ENCODE results near the gene CAMSAP1.
"Not testable (repeated sequence)": the region's sequence is repeated elsewhere in the genome, so short reads cannot be mapped to it uniquely, and the experiment has no call there.

CAMSAP1 gene

DNA sequence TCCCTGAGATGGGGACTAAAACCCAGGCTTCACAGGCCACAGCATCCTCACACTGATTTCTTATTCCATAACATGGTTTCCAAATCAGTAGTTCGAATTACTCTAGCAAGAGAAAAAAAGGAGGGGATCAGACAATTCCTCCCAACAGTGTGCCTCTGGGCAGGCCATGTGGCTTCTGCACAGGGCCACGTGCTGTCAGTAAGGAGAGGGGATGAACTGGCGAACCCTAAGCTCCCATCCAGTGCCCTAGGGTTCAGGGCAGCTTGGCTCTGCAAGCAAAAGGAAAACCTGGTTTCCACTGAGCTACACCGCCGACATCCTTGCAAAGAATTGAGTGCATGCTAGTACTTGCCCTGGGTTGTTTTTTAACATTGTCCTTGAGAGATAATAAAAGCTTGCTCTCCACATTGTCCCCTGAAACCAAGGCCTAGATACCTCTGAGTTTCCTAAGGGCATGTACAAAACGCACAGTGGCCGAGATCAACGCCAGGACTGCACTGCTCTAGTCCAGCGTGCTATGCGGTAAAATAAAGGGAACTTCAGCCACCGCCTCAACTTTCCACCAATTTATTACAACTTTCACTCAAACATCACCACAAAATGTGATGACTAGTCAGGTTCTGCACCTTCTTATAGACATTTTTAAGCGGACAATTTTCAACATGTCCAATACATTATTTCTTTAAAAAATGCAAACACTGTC, 4.5 kb downstream of the CAMSAP1 start:
- TF ChIP-seq ZNF274 (IDR thresholded peaks at IDR 0.05; ENCODE audit: low read depth, low read length): no peak
- no peak overlapping the region for H3K4me3 ChIP-seq (ENCODE audit: low read length)

GRCh38 chr9:135901826-135902225, 5.5 kb downstream of the CAMSAP1 start:
- H3K4me3 ChIP-seq (ENCODE audit: low read length): no peak overlapping the region
- TF ChIP-seq ZNF274 (IDR thresholded peaks at IDR 0.05; ENCODE audit: low read depth, low read length): no peak

GRCh38 chr9:135901031-135901758, 6.2 kb downstream of the CAMSAP1 start:
- TF ChIP-seq ZNF274 (IDR thresholded peaks at IDR 0.05; ENCODE audit: low read depth, low read length): no peak
- no peak overlapping the region for H3K4me3 ChIP-seq (ENCODE audit: low read length)

DNA sequence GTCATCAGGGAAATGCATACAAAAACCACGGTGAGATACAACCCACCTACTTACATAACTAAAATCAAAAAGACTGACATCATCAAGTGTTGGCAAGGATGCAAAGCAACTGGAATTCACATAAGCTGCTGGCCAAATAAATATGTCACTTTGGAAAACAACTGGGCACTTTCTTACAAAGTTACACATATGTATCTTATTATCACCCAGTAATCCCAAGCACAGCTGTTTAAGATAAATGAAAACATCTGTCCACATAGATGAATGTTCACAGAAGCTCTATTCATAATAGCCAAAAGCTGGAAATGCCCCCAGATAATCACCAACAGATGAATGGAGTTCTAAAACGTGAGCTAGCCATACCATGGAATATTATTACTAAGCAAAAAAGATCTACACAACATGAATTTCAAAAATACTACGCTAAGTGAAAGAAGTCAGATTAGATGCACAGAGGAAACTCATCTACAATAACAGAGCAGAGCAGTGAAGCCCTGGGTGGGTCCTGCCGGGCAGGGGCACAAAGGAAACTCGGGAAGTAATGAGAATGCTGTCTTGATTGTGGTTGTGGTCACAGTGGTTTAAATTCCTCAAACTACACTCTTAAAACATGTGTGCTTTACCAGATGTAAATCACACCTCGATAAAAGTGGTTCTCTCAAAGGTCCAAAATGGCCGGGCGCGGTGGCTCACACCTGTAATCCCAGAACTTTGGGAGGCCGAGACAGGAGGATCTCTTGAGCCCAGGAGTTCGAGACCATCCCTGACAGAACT, 8.5 kb downstream of the CAMSAP1 start:
- no peak overlapping the region for H3K4me3 ChIP-seq (ENCODE audit: low read length)
- TF ChIP-seq ZNF274 (IDR thresholded peaks at IDR 0.05; ENCODE audit: low read depth, low read length): no peak

- no peak for TF ChIP-seq ZNF274 (IDR thresholded peaks at IDR 0.05; ENCODE audit: low read depth, low read length)
- H3K4me3 ChIP-seq (ENCODE audit: low read length): no peak overlapping the region
Measured at GRCh38 chr9:135896626-135897025, 10.7 kb downstream of the CAMSAP1 start.

- TF ChIP-seq ZNF274 (IDR thresholded peaks at IDR 0.05; ENCODE audit: low read depth, low read length): no peak
- H3K4me3 ChIP-seq (ENCODE audit: low read length): no peak overlapping the region
Measured at GRCh38 chr9:135896205-135896604, 11.1 kb downstream of the CAMSAP1 start.

- no peak for TF ChIP-seq ZNF274 (IDR thresholded peaks at IDR 0.05; ENCODE audit: low read depth, low read length)
- no peak overlapping the region for H3K4me3 ChIP-seq (ENCODE audit: low read length)
Measured at GRCh38 chr9:135895202-135895848, 12.0 kb downstream of the CAMSAP1 start.

DNA sequence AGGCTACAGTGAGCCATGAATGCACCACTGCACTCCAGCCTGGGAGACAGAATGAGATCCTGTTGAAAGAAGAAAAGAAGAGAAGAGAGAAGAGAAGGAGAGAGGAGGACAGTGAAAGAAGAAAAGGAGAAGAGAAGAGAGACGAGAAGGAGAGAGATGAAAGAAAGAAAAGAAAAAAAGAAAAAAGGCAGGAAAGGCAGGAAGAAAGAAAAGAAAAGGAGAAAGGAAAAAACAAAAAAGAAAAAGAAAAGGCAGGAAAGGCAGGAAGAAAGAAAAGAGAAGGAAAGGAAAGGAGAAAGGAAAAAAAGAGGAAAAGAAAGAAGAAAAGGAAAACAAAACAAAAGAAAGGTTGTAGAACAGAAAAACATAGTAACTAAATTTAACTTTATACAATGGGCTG, 14.2 kb downstream of the CAMSAP1 start:
- no peak overlapping the region for H3K4me3 ChIP-seq (ENCODE audit: low read length)
- TF ChIP-seq ZNF274 (IDR thresholded peaks at IDR 0.05; ENCODE audit: low read depth, low read length): no peak

DNA sequence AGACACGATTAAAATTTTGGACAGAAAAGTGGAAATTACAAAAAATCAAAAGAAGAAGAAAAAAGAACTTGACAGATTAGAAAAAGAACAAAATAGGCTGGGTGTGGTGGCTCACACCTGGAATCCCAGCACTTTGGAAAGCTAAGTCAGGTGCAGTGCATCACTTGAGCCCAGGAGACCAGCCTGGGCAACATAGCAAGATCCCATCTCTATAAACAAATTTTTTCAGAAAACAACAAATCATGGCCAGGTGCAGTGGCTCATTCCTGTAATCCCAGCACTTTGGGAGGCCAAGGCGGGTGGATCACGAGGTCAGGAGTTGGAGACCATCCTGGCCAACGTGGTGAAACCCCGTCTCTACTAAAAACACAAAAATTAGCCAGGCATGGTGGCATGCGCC, 15.0 kb downstream of the CAMSAP1 start:
- H3K4me3 ChIP-seq (ENCODE audit: low read length): not testable (repeated sequence)

- TF ChIP-seq ZNF274 (IDR thresholded peaks at IDR 0.05; ENCODE audit: low read depth, low read length): no peak
- H3K4me3 ChIP-seq (ENCODE audit: low read length): no peak overlapping the region
Measured at GRCh38 chr9:135891027-135891631, 16.2 kb downstream of the CAMSAP1 start.

- TF ChIP-seq ZNF274 (IDR thresholded peaks at IDR 0.05; ENCODE audit: low read depth, low read length): no peak
- H3K4me3 ChIP-seq (ENCODE audit: low read length): no peak overlapping the region
Measured at GRCh38 chr9:135890190-135891026, 16.9 kb downstream of the CAMSAP1 start.

- H3K4me3 ChIP-seq (ENCODE audit: low read length): no peak overlapping the region
- no peak for TF ChIP-seq ZNF274 (IDR thresholded peaks at IDR 0.05; ENCODE audit: low read depth, low read length)
Measured at GRCh38 chr9:135889564-135890189, 17.7 kb downstream of the CAMSAP1 start.

Data from GM08714 (cell line).